Esophagus muscularis mucosa (tissue), 3 donors: ENCODE results near the gene FKBP5.
A peak's percentile ranks its signal among the peaks of the same experiment; 100 is the strongest.

Experiments used
- CTCF ChIP-seq, 3 experiments: fragments of 200-600 bp in 2 of 3; fragments of 450-650 bp in 1 of 3; sonication (generic) in 2 of 3; IDR thresholded peaks; one replicate each; pipeline ENCODE4 v1.5.1; 2017 to 2019; ENCODE audit warnings: antibody characterized with exemption in 3 of 3, mild to moderate bottlenecking in 2 of 3, moderate library complexity in 1 of 3
- POLR2A ChIP-seq: fragments of 450-650 bp; IDR thresholded peaks from one replicate; pipeline ENCODE4 v1.6.1; 2017; ENCODE audit warnings: antibody characterized with exemption, moderate library complexity, mild to moderate bottlenecking, low read depth
- POLR2AphosphoS5 ChIP-seq, 2 donors: sonication (generic); formaldehyde crosslinking; IDR thresholded peaks; one replicate each; pipeline ENCODE4 v1.6.1; 2017; ENCODE audit warnings: antibody characterized with exemption in 2 of 2

DNA sequence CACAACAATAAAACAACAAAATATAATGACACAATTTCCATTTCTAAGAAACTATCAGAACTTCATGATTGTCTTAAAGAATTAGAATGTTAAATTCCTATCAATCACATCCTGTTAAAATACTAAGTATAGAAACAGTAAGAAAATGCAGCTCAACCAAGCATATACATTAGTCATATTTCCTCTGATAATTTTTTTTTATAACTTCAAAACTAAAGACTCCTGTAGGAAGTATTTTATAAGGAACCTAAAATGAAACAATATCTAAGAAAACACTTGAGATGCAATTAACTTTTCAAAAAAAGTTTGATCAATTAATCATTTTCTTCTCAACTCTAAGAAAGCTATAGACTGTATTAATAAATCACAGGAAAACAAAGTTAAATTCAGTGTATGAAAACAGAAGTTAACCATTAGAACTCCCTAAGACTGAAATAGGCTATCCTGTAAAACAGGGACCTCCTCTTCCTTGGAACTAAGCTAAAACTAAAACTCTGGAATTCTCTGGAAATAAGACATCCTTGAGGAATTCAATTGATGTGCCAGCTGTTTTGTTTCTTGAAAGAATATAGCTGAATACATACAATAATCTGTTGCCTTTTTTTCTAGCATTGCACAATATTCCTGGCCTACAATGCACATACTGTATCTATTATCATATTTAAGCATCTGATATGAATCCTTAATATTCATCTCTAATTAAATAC lies 19.8 kb downstream of the FKBP5 start:
- TF ChIP-seq CTCF (IDR thresholded peaks at IDR 0.05) = no peak
- TF ChIP-seq POLR2AphosphoS5 (IDR thresholded peaks at IDR 0.05) = peak in 1 of 2 donors; percentile 11
- TF ChIP-seq POLR2A = no peak
